Measurements from ENCODE around the gene MAPKAPK5.
"Not testable (repeated sequence)": the region's sequence is repeated elsewhere in the genome, so short reads cannot be mapped to it uniquely, and the experiment has no call there.

Gene MAPKAPK5

DNA sequence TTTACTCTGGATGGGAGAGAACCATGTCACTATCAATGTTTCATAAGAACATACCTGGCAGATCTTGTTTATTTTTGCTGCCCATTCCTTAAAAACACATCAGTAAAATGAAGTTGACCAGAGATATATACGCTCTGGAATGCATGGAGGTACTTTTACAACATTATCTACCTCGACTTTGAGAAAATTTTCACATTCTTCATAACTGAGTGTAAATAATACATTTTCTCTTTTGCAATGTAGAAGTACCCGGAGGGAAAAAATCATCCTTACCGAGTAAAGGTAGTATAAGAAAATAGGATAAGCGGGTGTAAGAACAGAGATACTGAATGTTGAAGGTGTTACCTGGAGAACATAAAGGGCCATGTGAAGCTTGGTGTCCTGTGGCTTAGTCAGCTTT, 90.2 kb downstream of the MAPKAPK5 start:
- peaks cover 4% of the 10 kb centered on the region; the same call in 1 of the 2 replicates for H3K4me1 ChIP-seq (ENCODE audit: control insufficient read depth, insufficient read depth, low read length)
- H3K9me3 ChIP-seq (ENCODE audit: control insufficient read depth, insufficient read depth, low read depth, low read length), result no peaks in the 10 kb centered on the region
- H3K4me3 ChIP-seq (ENCODE audit: low read depth, low read length), result no peak overlapping the region
- no peak overlapping the region for H3K27ac ChIP-seq (ENCODE audit: low read depth, low read length)
- H3K27me3 ChIP-seq (ENCODE audit: control insufficient read depth, insufficient read depth, low read length), result no peaks in the 10 kb centered on the region
- H3K9ac ChIP-seq (ENCODE audit: low read length), result no peak overlapping the region
- H3K36me3 ChIP-seq (ENCODE audit: control insufficient read depth, insufficient read depth, low read length), result no peaks in the 10 kb centered on the region

DNA sequence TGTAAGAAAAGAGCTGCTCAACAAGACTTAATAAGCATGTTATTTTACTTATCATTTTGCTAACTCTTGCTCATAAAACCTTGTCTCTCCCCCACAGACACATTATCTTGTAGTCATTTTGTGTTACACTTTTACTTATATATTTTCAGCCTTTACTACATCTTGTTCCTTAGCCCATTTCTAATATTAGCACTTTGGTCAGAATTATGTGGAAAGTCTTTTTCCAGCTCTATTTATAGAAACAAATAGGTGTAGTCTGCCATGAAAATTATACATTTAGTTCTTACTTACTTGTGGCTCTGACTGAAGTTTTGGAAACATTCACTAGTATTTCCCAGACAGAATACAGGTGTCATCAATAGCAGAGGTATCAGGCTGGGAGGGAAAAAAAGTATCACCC, 94.8 kb downstream of the MAPKAPK5 start:
- no peaks in the 10 kb centered on the region for H3K27me3 ChIP-seq (ENCODE audit: control insufficient read depth, insufficient read depth, low read length)

DNA sequence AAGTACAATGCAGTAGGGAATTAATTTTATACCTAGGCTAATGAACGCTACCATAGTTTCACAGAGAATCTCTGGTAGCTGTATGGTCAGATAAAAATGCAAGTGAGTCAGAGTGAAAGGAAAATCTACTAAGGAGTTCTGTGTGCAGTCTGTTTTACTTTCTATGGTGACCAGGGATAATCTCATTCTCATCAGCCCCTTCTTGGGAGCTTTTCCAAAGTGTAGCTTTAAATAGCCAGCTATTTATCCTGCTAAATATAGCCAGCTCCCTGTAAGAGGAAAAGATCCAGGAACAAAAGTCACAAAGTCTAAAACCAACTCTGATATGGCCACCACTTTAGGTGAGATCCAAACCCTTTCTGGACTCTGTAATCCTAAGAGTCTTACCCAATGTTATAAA, 95.4 kb downstream of the MAPKAPK5 start:
- Histone ChIP-seq H3K4me1 (ENCODE audit: control insufficient read depth, insufficient read depth, low read length) (peaks cover 4% of the 10 kb centered on the region; the same call in 1 of the 2 replicates), H3K9me3 (ENCODE audit: control insufficient read depth, insufficient read depth, low read depth, low read length) (no peaks in the 10 kb centered on the region), H3K27ac (ENCODE audit: low read depth, low read length) (no peak overlapping the region), H3K27me3 (ENCODE audit: control insufficient read depth, insufficient read depth, low read length) (no peaks in the 10 kb centered on the region), H3K36me3 (ENCODE audit: control insufficient read depth, insufficient read depth, low read length) (no peaks in the 10 kb centered on the region), H3K4me3 (ENCODE audit: low read depth, low read length) (no peak overlapping the region), H3K9ac (ENCODE audit: low read length) (no peak overlapping the region)

More for the DNA sequence above, 94.8 kb downstream of the MAPKAPK5 start:
- Histone ChIP-seq H3K27ac (ENCODE audit: low read depth, low read length) (no peak overlapping the region), H3K9me3 (ENCODE audit: control insufficient read depth, insufficient read depth, low read depth, low read length) (no peaks in the 10 kb centered on the region), H3K4me1 (ENCODE audit: control insufficient read depth, insufficient read depth, low read length) (peaks cover 4% of the 10 kb centered on the region; the same call in 1 of the 2 replicates), H3K36me3 (ENCODE audit: control insufficient read depth, insufficient read depth, low read length) (no peaks in the 10 kb centered on the region), H3K4me3 (ENCODE audit: low read depth, low read length) (no peak overlapping the region), H3K9ac (ENCODE audit: low read length) (no peak overlapping the region)

DNA sequence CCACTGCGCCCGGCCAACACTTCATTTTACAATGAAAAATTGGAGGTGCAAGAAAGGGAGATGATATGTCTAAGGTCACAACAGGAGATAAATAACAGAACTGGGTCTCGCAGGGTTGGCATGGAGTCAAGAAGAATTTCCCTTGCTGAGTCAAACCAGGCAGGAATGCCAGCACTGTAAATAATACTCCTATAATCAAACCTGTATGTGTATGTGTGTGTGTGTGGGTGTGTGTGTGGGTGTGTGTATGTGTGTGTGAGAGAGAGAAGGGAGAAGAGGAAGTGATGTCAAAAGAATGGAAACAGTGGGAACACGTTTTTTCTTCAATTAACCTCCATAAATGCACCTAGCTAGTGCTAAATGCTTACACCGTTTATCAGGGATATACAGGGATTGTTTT, 100.5 kb downstream of the MAPKAPK5 start:
- H3K27me3 ChIP-seq (ENCODE audit: control insufficient read depth, insufficient read depth, low read length), result no peaks in the 10 kb centered on the region
- H3K9ac ChIP-seq (ENCODE audit: low read length), result no peak overlapping the region
- no peaks in the 10 kb centered on the region for H3K4me1 ChIP-seq (ENCODE audit: control insufficient read depth, insufficient read depth, low read length)
- no peaks in the 10 kb centered on the region; the same call in 1 of the 2 replicates for H3K9me3 ChIP-seq (ENCODE audit: control insufficient read depth, insufficient read depth, low read depth, low read length)
- H3K27ac ChIP-seq (ENCODE audit: low read depth, low read length), result no peak overlapping the region
- no peaks in the 10 kb centered on the region for H3K36me3 ChIP-seq (ENCODE audit: control insufficient read depth, insufficient read depth, low read length)
- no peak overlapping the region for H3K4me3 ChIP-seq (ENCODE audit: low read depth, low read length)

DNA sequence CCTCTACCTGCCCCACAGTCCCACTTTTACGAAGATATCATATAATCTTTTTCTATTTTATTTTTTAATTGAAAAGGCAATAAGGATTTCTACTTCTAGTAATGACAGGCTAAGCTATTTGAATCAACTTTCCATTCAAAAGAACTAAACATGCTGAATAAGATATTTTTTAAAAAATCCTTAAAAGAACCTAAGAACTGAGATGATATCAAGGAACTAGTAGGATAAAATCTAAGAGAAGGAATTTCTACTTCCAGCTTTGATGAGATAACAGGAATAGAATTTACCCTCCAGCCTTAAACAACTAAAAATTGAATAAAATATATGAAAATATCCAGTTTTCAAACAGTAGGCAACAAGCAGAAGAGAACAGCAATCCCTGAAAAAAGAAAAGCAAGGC, 101.9 kb downstream of the MAPKAPK5 start:
- no peak overlapping the region for H3K27ac ChIP-seq (ENCODE audit: low read depth, low read length)
- no peaks in the 10 kb centered on the region; the same call in 1 of the 2 replicates for H3K9me3 ChIP-seq (ENCODE audit: control insufficient read depth, insufficient read depth, low read depth, low read length)
- no peaks in the 10 kb centered on the region for H3K27me3 ChIP-seq (ENCODE audit: control insufficient read depth, insufficient read depth, low read length)
- H3K4me1 ChIP-seq (ENCODE audit: control insufficient read depth, insufficient read depth, low read length), result peaks cover 5% of the 10 kb centered on the region
- H3K36me3 ChIP-seq (ENCODE audit: control insufficient read depth, insufficient read depth, low read length), result no peaks in the 10 kb centered on the region
- no peak overlapping the region for H3K9ac ChIP-seq (ENCODE audit: low read length)
- H3K4me3 ChIP-seq (ENCODE audit: low read depth, low read length), result no peak overlapping the region

DNA sequence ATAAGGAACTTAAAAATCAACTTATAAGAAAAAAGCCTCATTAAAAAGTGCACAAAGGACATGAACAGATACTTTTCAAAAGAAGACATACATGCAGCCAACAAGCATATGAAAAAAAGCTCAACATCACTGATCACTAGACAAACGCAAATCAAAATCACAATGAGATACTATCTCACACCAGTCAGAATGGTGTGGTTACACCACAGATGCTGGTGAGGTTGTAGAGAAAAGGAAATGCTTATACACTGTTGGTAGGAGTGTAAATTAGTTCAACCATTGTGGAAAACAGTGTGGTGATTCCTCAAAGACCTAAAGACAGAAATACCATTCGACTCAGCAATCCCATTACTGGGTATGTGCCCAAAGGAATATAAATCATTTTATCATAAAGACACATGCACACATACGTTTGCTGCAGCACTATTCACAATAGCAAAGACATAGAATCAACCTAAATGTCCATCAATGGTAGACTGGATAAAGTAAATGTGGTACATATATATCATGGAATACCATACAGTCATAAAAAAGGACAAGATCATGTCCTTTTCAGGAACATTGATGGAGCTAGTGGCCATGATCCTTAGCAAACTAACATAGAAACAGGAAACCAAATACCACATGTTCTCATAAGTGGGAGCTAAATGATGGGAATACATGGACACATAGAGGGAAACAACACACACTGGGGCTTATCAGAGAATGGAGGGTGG, 109.1 kb downstream of the MAPKAPK5 start:
- H3K9ac ChIP-seq (ENCODE audit: low read length); H3K4me3 ChIP-seq (ENCODE audit: low read depth, low read length); H3K36me3 ChIP-seq (ENCODE audit: control insufficient read depth, insufficient read depth, low read length); H3K9me3 ChIP-seq (ENCODE audit: control insufficient read depth, insufficient read depth, low read depth, low read length); H3K4me1 ChIP-seq (ENCODE audit: control insufficient read depth, insufficient read depth, low read length); H3K27ac ChIP-seq (ENCODE audit: low read depth, low read length); H3K27me3 ChIP-seq (ENCODE audit: control insufficient read depth, insufficient read depth, low read length): not testable (repeated sequence)

Measured in HUES6 (cell line).